HG03571 (cell line): ENCODE measurements around the gene PTPRG.
"Not testable (repeated sequence)": the region's sequence is repeated elsewhere in the genome, so short reads cannot be mapped to it uniquely, and the experiment has no call there.

Experiments used
- ATAC-seq: cut with Tn5 transposase; IDR thresholded peaks from one replicate; pipeline ENCODE4 v1.9.1; 2021; ENCODE audit not compliant: unreplicated experiment

Gene PTPRG

DNA sequence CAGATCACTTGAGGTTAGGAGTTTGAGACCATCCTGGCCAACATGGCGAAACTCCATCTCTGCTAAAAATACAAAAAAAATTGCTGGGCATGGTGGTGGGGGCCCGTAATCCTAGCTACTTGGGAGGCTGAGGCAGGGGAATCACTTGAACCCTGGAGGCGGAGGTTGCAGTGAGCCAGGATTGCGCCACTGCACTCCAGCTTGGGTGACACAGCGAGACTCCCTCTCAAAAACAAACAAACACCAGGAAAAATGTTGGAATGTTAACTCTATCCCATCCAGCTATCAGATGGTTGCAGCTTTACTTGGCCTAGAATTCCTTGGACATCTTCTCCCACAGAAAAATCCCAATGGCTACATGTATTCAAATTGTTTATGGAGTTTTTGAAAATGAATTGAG lies 254.9 kb downstream of the PTPRG start:
- ATAC-seq = not testable (repeated sequence)

DNA sequence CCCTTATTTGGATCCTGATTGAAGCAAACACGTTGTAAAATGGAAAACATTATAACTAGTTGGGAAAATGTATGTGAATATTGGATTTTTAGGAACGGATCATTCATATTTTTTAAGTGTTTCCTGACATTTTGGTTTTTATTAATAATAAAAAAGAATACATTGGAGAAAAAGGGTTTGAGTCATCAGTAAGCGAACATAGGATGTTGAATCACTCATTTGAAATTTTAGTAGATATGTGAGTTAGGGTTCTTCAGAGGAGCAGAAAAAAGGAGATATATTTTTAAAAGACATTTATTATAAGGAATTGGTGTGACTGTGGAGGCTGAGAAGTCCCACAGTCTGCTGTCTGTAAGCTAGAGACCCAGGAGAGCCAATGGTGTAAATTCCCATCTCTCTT lies 258.5 kb downstream of the PTPRG start:
- ATAC-seq = no peak

DNA sequence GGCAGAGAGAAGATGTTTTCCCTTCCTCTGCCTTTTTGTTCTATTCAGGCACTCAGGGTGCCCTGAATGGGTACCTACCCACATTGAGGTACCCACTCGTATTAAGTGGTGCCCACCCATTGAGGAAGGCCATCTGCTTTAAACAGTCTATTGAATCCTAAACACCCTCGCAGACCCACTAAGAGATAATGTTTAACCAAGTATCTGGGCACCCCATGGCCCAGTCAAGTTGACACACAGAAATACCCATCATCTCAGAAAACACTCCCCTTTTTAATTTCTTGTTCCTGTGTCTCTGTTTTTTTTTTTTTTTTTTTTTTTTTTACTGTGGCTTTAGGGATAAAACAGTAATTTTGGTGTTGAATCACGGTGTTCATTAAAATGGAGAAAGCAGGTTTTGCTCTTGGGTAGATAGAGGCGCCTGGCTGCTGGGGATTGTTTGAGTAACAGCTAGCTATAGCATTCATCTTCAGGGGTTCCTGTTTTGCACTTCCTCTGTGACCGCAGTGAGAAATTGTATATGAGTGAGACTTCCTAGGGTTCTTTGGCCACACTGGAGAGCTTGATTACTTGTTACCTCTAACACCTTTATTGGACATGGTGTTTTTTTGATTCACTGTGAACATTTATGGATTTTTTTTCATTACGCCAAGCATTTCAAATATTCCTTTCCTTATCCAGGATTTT lies 259.1 kb downstream of the PTPRG start:
- no peak for ATAC-seq

DNA sequence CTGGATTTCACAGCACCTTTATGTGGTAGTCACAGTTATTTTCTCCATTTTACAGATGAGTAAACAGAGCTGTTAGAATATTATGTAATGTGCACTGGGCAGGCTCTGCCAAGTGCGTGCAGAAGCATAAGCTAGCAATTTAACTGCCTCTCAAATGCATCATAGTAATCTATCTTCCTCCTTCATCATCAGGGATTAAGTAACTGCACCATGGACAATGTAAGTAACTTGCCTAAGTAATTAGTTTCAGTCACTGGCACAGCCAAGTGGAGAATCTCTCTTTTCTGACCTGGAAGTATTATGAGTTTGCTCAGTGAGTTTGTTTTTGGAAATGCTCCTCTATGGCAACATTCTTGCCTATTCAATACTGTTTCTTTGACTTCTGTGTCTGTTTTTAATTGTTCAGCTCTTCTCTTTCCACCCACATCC lies 260.5 kb downstream of the PTPRG start:
- no peak for ATAC-seq

DNA sequence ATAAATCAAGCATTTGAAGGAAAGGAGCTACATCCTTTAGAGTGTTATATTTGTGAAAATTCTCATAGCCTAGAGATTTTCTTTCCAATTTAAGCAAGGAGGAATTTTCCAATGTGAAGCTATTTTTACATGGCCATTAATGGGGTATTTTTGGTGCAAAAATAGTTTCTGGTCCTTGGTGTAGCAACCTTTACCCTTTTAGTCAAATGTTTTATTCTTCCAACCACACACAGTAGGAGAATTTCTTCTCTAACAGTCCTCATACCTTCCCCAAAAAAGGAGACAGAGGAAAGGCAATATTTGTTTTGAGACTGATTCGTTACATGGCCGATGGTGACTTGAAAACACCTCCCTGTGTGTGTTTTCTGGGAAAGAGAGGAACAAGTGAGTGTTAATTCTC lies 261.2 kb downstream of the PTPRG start:
- no peak for ATAC-seq

DNA sequence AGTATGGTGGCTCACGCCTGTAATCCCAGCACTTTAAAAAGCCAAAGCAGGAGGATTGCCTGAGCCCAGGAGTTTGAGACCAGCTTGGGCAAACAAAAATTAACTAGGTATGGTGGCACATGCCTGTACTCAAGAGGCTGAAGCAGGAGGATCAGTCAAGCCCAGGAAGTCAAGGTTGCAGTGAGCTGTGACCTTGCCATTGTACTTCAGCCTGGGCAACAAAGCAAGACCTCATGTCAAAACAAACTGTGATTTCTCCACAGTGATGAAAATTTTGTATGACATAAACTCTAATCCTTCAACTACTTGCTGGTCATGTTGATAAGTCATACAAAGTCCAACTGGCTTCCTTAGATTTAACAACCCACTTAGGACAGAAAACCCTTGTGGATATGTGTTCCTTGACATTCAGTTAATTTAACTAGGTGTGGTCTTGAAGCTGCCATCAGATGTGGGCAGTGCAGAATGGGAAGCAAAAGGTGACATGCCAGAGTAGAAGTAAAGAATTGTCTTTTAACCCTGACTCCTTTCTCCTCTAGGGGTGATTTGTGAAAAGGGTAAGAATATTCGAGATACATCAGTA lies 263.3 kb downstream of the PTPRG start:
- ATAC-seq = no peak

DNA sequence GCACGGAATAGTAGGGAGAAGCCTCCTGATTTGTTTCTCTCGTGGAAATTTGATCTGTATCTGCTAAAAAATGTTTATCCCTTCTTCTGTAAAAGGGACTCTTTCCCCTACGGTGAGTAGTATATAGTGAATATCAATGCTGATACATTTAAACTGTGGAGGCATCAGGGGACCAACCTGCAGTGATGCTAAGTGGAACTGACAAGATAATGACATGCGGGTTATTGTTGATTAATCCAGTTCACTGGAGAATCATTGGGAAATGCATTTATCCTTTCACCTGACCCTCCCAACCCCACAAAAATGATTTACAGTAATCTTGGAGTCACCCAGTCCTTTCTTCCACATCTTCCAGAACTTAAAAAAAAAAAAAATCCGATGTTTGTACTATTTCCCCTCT lies 264.8 kb downstream of the PTPRG start:
- no peak for ATAC-seq

DNA sequence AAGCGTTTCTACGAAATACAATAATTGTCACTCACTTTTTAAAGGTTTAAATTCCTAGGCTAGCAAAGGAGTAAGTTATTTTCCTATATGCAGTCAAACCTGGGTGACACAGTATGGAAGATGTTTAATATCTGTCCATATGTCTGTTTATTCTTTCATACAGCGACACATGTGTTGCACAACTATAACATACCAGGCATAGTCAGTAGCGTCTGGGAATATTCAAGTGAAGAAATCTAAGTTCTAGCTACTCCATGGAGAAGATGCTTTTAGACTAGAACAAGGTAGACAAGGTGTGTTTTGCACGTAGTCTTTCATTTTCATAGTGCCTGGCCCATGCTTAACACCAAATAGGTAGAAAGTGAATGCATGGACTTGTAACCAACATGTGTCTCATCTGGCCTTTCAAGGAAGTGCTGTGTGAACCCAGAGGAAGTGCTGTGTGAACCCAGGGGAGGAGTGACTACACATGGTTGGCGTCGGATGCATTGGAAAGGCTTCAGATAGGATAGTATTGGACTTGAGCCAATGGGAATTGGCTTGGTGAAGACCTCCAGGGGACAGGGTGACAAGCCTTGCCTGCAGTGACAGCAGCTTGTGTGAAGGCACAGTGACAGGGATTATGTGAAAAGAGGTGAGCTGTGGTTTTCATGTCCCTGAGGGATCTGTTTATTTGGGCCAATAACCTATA lies 267.0 kb downstream of the PTPRG start:
- ATAC-seq = no peak

DNA sequence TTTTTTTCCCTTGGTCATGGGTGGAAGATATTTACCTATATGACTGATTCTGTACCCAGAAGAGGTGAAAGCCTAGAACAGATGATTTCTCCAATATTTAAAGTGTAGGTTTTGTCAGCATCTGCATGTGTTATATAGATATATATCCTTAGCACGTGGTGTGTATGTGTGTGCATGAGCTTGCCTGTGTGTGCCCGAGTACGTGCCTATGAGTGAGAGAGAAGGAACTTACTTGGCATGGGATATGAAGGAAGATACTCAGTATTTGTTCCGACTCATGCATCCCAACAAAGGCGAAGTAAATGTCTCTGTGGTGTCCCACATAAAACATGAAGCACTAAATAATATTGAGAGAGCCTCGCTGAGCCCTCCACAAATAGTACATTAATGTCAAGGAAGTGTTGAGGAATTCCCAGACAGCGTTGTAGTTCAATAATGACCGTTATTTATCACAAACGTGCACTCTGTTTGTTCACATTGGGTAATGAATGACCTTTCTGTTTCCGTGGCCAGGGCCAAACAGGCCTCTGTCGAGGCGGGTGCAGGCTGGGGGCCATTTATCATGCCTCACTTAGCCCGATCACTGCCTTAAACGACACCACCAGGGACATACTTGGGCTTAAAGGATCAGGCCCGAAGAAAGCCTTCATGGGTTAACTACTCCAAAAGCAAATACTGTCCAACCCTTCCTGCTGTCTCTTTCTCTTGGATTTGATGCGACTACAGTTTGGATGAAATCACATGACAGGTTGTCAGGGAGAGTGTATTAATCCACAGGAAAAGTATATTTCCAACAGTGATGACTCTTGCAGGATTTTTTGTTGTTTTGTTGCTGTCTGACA lies 267.7 kb downstream of the PTPRG start:
- ATAC-seq = no peak

DNA sequence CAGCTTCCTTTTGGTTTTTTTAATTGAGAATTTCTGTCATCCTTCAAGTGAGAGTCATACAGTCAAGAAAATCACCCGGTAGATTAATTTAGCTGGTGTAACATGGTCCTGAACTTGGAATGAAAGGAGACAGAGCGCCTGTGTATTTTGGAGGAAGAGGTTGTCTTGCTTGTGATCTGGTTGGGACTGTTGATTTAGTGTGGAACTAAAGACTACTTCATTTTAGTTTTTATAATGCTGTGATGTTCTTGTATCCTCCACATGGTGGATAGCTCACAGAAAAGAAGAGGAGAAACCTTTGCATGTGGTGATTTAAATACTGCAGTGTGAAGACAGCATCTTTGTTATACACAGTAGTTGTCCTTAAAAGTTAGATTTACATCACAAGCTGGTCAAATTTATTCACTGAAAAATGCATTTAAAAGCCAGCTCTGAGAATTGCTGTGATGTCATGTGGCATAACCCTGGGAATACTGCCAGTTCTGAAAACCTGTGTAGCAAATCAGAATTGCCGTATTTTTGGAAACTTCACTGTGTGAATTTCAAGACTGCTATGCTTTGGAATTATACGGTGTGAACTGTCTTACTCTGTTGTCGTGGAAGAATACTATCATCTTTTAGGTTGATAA lies 268.5 kb downstream of the PTPRG start:
- no peak for ATAC-seq

DNA sequence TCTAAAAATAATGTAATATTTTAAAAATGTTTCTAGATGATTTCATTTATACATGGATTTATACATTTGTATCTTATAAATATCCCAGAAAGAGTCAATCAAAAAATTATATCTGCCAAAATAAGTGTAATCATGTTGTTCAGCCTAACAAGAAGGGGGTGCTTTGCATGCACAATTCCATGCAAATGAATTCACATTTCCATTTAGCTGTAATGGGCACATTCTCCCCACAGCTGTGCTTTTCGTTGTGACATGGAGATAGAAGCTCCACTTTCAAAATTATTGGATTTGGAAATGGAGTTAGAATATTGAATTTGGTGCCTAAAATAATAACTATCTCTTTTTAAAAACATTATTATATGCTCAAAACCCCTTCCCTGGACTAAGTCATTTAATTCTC lies 270.6 kb downstream of the PTPRG start:
- no peak for ATAC-seq

DNA sequence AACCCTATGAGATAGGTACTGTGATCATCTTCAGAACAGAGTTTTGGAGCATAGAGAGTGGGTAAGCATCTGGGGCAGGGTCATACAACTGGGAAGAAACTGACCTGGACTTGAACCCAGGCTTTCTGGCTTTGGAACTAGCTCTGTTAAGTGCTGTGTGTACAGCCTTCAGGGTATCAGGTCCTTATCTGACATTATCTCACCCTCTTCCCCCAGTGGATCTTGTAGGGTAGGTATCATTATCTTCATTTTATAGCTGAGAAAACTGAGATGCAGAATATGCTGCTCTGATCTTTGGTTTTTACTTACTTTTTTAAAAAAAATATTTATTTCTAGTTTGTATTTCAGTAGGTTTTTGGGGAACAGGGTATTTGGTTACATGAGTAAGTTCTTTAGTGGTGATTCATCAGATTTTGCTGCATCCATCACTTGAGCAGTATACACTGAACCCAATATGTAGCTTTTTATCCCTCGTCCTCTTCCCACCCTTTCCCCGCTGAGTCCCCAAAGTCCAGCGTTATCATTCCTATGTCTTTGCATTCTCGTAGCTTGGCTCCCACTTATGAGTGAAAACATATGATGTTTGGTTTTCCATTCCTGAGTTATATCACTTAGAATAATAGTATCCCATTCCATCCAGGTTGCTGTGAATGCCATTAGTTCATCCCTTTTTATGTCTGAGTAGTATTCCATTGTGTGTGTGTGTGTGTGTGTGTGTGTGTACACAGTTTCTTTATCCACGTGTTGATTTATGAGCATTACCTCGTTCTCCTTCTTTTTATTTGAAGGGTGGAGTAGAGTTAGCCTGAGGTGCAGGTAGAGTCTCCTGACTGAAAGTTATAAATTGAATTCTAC lies 271.2 kb downstream of the PTPRG start:
- ATAC-seq = no peak

DNA sequence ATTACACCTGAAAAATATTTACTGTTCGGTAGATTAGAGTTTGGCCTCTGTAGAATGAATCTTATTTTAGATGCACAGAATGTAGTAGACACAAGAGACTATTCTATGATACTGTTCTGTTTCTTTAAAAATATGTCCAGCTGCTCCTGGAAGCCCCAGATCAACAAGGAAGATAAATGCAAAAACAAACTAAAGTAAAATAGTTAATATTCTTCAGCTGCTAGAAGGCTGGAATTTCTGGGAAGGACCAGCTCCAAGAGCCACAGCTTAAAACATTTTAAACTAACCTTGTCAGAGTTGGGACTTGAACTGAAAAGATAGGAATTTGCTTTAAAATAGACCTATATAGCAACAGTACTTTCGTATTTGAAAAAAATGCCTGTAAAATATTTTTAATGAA lies 277.9 kb downstream of the PTPRG start:
- ATAC-seq = no peak

DNA sequence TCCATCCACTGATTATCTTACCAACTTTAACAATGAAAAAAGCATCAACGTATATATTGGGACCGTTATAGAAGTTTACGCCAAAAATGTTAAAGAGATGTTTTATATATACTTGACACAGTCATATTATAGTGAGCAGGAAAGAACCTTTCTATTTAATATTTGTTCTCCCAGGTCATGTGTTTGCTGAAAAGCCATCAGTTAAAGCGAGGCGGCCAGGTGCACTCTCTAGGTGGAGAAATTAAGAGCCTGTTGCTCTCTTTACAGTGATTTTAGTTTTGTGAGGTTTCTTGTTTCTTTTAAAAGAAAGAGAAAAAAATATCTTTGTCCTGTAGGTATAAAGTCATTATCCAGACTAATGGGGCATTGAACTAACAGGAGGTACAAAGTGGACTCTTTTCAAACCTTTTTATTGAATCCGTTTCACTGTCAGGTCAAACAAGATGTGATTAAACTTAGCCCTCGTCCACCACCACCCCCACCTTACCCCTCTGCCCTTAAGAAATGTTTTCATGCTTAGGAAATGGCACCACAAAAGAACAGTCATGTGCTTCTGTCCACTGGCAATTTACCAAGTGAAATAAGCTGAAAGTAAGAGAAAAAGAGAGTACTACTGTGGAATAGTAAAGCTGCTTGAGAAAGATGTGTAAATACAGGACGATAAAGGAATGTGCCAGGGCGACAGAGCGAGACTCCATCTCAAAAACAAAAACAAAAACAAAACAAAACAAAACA lies 279.9 kb downstream of the PTPRG start:
- ATAC-seq = no peak

DNA sequence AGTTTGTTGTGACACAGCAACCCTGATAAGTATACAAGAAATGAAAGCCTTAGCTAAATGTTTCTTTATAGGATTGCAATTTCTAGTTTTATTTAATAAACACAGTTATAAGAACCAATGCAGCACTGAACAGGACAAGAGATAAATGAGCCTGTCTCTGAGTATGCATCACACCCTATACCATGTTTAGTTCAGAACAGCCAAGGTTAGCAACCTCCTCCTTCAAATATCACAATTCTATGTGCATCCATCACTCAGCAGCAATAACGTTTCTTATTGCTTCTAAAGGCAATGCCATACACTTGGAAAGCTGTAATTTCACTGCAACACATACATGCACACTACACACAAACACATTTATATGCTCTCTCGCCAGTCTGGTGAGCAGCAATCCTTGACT lies 280.6 kb downstream of the PTPRG start:
- ATAC-seq = no peak

DNA sequence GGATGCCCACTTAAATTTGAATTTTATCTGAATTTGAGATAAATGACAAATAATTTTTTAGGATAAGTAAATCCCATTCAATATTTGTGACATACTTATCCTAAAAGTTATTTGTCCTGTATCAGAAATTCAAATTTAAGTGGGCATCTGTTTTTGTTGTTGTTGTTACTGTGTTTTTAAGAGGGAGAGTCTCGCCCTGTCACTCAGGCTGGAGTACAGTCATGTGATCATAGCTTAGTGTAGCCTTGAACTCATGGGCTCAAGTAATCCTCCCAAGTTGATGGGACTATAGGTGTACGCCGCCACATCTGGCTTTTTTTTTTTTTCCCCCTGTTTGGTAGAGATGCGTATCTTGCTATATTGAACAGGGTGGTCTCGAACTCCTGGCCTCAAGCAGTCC lies 283.0 kb downstream of the PTPRG start:
- no peak for ATAC-seq

DNA sequence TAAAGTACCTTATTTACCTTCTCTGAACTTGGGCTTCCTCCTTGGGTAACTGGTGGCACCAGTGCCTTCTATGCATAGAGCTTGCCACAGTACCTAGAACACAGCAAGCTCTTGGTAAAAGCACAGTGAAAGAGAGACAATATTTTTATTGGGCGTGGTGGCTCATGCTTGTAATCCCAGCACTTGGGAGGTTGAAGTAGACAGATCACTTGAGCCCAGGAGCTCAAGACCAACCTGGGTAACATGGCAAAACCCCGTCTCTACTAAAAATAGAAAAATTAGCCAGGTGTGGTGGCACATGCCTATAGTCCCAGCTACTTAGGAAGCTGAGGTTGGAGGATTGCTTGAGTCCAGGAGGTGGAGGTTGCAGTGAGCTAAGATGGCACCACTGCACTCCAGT lies 285.1 kb downstream of the PTPRG start:
- no peak for ATAC-seq

DNA sequence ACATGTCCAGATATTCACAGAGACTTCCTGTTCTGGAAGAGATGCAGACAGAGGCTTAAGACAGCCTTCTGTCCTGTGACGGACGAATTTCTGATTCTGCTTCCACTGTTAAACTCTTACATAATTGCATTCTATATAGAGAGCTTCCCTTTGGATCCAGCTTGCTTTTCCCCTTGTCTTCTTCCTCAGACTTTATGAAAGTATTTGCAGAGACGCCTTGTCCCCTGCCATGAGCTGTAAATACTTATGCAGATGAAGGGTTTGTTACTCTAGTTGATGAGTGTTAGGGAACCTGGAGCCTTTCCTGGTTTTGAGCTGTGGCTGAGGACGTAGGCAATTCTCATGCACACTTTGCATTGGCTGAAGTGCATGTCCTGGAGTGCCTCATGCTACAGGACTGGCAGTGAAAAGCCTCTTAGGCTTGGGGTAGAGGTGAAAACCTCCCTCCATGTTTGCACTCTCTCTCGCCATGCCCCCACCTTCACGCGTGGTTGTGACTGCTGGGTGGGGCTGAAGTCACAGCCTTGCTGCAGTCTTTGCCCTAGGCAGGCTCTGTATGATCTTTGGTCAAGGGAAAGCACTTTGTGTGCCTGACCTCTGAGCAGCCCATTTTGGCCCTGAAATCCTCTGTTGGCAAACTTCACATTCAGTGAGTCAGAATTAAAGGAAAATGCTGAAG lies 286.6 kb downstream of the PTPRG start:
- ATAC-seq = no peak

DNA sequence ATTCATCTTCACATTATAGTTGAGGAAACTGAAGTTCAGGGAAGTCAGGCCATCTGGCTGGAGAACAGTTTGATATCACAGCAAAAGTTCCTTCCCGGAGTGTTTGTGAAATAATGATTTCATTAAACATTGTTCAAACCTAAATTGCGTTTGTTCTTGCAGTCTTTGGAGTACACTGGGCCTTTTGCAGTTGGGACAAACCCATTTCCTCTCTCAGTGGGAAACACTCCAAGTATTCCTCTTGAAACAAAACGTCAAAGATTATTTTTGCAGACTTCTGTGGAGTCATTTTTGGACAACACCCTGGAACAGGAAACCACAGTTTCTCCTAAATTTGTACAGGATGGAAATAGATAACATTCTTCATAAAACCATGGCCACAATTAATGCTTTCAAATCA lies 287.5 kb downstream of the PTPRG start:
- ATAC-seq = no peak
